Tibial nerve (tissue), 3 donors: ENCODE measurements around the gene ERBB2.
"Not testable (repeated sequence)": the region's sequence is repeated elsewhere in the genome, so short reads cannot be mapped to it uniquely, and the experiment has no call there.

ENCODE experiments used
- CTCF ChIP-seq, 5 experiments: fragments of 200-600 bp in 3 of 5; fragments of 450-650 bp in 2 of 5; sonication (generic) in 3 of 5; IDR thresholded peaks; one replicate each; pipeline ENCODE4 v1.5.1; 2016 to 2019; ENCODE audit warnings: antibody characterized with exemption in 5 of 5, mild to moderate bottlenecking in 3 of 5, moderate library complexity in 2 of 5
- POLR2A ChIP-seq, 2 donors: fragments of 450-650 bp; IDR thresholded peaks; one replicate each; pipeline ENCODE4 v1.6.1; 2017; ENCODE audit warnings: antibody characterized with exemption in 2 of 2, mild to moderate bottlenecking in 2 of 2, moderate library complexity in 2 of 2

DNA sequence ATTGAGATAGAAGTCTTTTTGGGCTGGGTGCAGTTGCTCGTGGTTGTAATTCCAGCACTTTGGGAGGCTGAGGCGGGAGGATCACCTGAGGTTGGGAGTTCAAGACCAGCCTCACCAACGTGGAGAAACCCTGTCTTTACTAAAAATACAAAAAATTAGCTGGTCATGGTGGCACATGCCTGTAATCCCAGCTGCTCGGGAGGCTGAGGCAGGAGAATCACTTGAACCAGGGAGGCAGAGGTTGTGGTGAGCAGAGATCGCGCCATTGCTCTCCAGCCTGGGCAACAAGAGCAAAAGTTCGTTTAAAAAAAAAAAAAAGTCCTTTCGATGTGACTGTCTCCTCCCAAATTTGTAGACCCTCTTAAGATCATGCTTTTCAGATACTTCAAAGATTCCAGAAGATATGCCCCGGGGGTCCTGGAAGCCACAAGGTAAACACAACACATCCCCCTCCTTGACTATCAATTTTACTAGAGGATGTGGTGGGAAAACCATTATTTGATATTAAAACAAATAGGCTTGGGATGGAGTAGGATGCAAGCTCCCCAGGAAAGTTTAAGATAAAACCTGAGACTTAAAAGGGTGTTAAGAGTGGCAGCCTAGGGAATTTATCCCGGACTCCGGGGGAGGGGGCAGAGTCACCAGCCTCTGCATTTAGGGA lies 577 bp upstream of the ERBB2 start:
- TF ChIP-seq CTCF, POLR2A (IDR thresholded peaks at IDR 0.05): not testable (repeated sequence)
